Coronary artery (tissue), 2 donors: ENCODE measurements around the gene MNAT1.

Experiments
- DNase-seq: peaks from one replicate; pipeline ENCODE4 v3.0.0-alpha.2; 2017; ENCODE audit warnings: low spot score
- H3K27ac ChIP-seq, 2 donors: fragments of 200-600 bp; sonication (generic); one replicate each; pipeline ENCODE4 v1.5.1; 2016 to 2019
- H3K4me3 ChIP-seq: fragments of 200-600 bp; sonication (generic); 2 replicates; pipeline ENCODE4 v1.5.1; 2016; ENCODE audit warnings: mild to moderate bottlenecking, moderate library complexity
- CTCF ChIP-seq: fragments of 200-600 bp; sonication (generic); IDR thresholded peaks from one replicate; pipeline ENCODE4 v1.5.1; 2019; ENCODE audit warnings: antibody characterized with exemption

Gene MNAT1

GRCh38 chr14:60805841-60806430 lies 71.4 kb downstream of the MNAT1 start:
- TF ChIP-seq CTCF = no peak
- no peak overlapping the region for H3K4me3 ChIP-seq
- no peak overlapping the region for H3K27ac ChIP-seq
- no peak for DNase-seq

GRCh38 chr14:60807247-60807646 lies 72.7 kb downstream of the MNAT1 start:
- no peak for DNase-seq
- H3K4me3 ChIP-seq = no peak overlapping the region
- no peak for TF ChIP-seq CTCF
- no peak overlapping the region for H3K27ac ChIP-seq

GRCh38 chr14:60807971-60808370 lies 73.4 kb downstream of the MNAT1 start:
- TF ChIP-seq CTCF = no peak
- no peak overlapping the region for H3K4me3 ChIP-seq

GRCh38 chr14:60812987-60813386 lies 78.4 kb downstream of the MNAT1 start:
- TF ChIP-seq CTCF = no peak
- Histone ChIP-seq H3K27ac (no peak overlapping the region), H3K4me3 (no peak overlapping the region)
- DNase-seq = no peak

More at GRCh38 chr14:60807971-60808370, 73.4 kb downstream of the MNAT1 start:
- DNase-seq = no peak
- H3K27ac ChIP-seq = no peak overlapping the region

- H3K27ac ChIP-seq = no peak overlapping the region
- no peak overlapping the region for H3K4me3 ChIP-seq
- DNase-seq = no peak
- TF ChIP-seq CTCF = no peak
Measured at GRCh38 chr14:60815371-60815770, 80.8 kb downstream of the MNAT1 start.

- DNase-seq = no peak
- TF ChIP-seq CTCF = no peak
- H3K27ac ChIP-seq = no peak overlapping the region
- no peak overlapping the region for H3K4me3 ChIP-seq
Measured at GRCh38 chr14:60817113-60817512, 82.6 kb downstream of the MNAT1 start.

- Histone ChIP-seq H3K27ac (no peak overlapping the region), H3K4me3 (no peak overlapping the region)
- DNase-seq = no peak
- no peak for TF ChIP-seq CTCF
Measured at GRCh38 chr14:60819575-60819974, 85.0 kb downstream of the MNAT1 start.
